HepG2 (cell line): Measurements from ENCODE around the gene PCTP. TPM values are rescaled to one million over a fixed set of nuclear protein-coding genes. Genes with fewer than 3 reads are reported as not detected.

Experiments
- ATAC-seq: fragments of 200-7000 bp; cut with Tn5 transposase; 3 replicates; pipeline ENCODE4 v1.9.1; 2020; ENCODE audit warnings: mild to moderate bottlenecking, moderate library complexity
- BruUV-seq: library from RNA; stranded (reverse); fragments of 400-500 nt; replicated peaks from 2 replicates; lab custom pipeline; 2021; lab: Mats Ljungman, UMichigan
- CTCF ChIA-PET: fragments of 300-600 bp; formaldehyde crosslinking; extraction: SDS; loops from one replicate; lab custom pipeline; 2021; ENCODE audit warnings: low total read pairs, inconsistent platforms, low intra/inter-chr PET ratio; lab: Yijun Ruan, JAX
- POLR2A ChIA-PET: fragments of 350-600 bp; sonication (Branson Sonifier 250); formaldehyde crosslinking; loops from one replicate; lab custom pipeline; 2020; ENCODE audit warnings: antibody characterized with exemption, inconsistent platforms; lab: Yijun Ruan, JAX
- DNase-seq: peaks from one replicate; pipeline ENCODE4 v3.0.0-alpha.2; 2015; ENCODE audit warnings: low spot score
- FAIRE-seq: peaks from 3 replicates; lab custom pipeline; 2011; peaks lifted over from hg19 to GRCh38; lab: Jason Lieb, UNC
- H2AFZ ChIP-seq: one replicate; pipeline ENCODE4 v1.6.1; 2011; ENCODE audit warnings: low read length, inconsistent platforms
- H3K27ac ChIP-seq: fragments of 300-600 bp; 3 replicates; pipeline ENCODE4 v1.8.0; 2011; ENCODE audit warnings: mixed run types, mild to moderate bottlenecking, mixed read lengths, low read length, inconsistent platforms; ENCODE audit not compliant: insufficient read depth; ENCODE audit errors: extremely low read length
- H3K27me3 ChIP-seq, 2 experiments: fragments of 200-600 bp in 1 of 2; 2 replicates in 1 of 2; 3 replicates in 1 of 2; pipeline versions ENCODE4 v1.6.0 to v1.8.0; 2011; ENCODE audit warnings: low read length in 2 of 2, mild to moderate bottlenecking in 2 of 2, moderate library complexity in 2 of 2, inconsistent platforms in 1 of 2; ENCODE audit not compliant: insufficient read depth in 2 of 2, control insufficient read depth in 1 of 2
- H3K36me3 ChIP-seq, 2 experiments: fragments of 200-600 bp in 1 of 2; replicated peaks in 1 of 2; 2 replicates in 1 of 2; 3 replicates in 1 of 2; pipeline versions ENCODE4 v1.5.1 to v1.8.0; 2011; ENCODE audit warnings: low read length in 2 of 2, inconsistent platforms in 1 of 2; ENCODE audit not compliant: insufficient read depth in 2 of 2, control insufficient read depth in 1 of 2
- H3K4me1 ChIP-seq: 2 replicates; pipeline ENCODE4 v1.5.1; 2012; ENCODE audit warnings: low read length, inconsistent platforms; ENCODE audit not compliant: insufficient read depth
- H3K4me2 ChIP-seq: 2 replicates; pipeline ENCODE4 v1.6.0; 2011; ENCODE audit warnings: low read depth, low read length, inconsistent platforms
- H3K4me3 ChIP-seq, 3 experiments: fragments of 200-600 bp in 1 of 3; sonication (generic), shearing (Covaris generic) in 1 of 3; replicated peaks in 1 of 3; 2 replicates each; pipeline ENCODE4 v1.5.1; 2011 to 2016; ENCODE audit warnings: low read length in 3 of 3, inconsistent platforms in 2 of 3, low read depth in 2 of 3, mild to moderate bottlenecking in 2 of 3, control low read depth in 1 of 3, mixed read lengths in 1 of 3; ENCODE audit not compliant: insufficient read depth in 1 of 3
- H3K79me2 ChIP-seq: one replicate; pipeline ENCODE4 v1.6.1; 2011; ENCODE audit warnings: low read length, inconsistent platforms; ENCODE audit not compliant: insufficient read depth
- H3K9ac ChIP-seq: 2 replicates; pipeline ENCODE4 v1.6.0; 2011; ENCODE audit warnings: mild to moderate bottlenecking, low read depth, low read length, inconsistent platforms; ENCODE audit not compliant: insufficient read depth
- H3K9me3 ChIP-seq: 2 replicates; pipeline ENCODE4 v1.5.1; 2012; ENCODE audit warnings: mild to moderate bottlenecking, low read length
- H4K20me1 ChIP-seq: 2 replicates; pipeline ENCODE4 v1.6.0; 2011; ENCODE audit warnings: inconsistent platforms, mild to moderate bottlenecking, low read length, moderate library complexity; ENCODE audit not compliant: insufficient read depth
- DMAP1 ChIP-seq: IDR thresholded peaks from 2 replicates; pipeline ENCODE4 v1.6.1; 2016
- HOXD1 ChIP-seq: sonication (generic); formaldehyde crosslinking; IDR thresholded peaks from 2 replicates; pipeline ENCODE4 v1.5.0; 2020; ENCODE audit warnings: missing genetic modification reagents
- MBD4 ChIP-seq: IDR thresholded peaks from 2 replicates; pipeline ENCODE4 v1.6.1; 2012; ENCODE audit warnings: low read length, inconsistent platforms, borderline replicate concordance
- MEIS2 ChIP-seq: sonication (generic); formaldehyde crosslinking; IDR thresholded peaks from 2 replicates; pipeline ENCODE4 v1.9.0; 2021; ENCODE audit warnings: mild to moderate bottlenecking, missing genetic modification reagents
- NCOA1 ChIP-seq: sonication (generic); formaldehyde crosslinking; IDR thresholded peaks from 2 replicates; pipeline ENCODE4 v1.9.0; 2021; ENCODE audit warnings: missing genetic modification reagents
- SNRNP70 ChIP-seq: fragments of 200-400 bp; formaldehyde crosslinking; IDR thresholded peaks from 2 replicates; pipeline ENCODE4 v1.6.1; 2017; ENCODE audit warnings: mild to moderate bottlenecking, low read depth, low read length, moderate library complexity
- SOX13 ChIP-seq, 3 experiments: fragments of 450-650 bp in 1 of 3; sonication (generic) in 1 of 3; formaldehyde crosslinking in 1 of 3; IDR thresholded peaks in 2 of 3; conservative IDR thresholded peaks in 1 of 3; 2 replicates each; pipeline versions ENCODE4 v1.5.0 to v1.6.1; 2016 to 2020; ENCODE audit warnings: antibody characterized with exemption in 1 of 3, mild to moderate bottlenecking in 1 of 3, missing compliant biosample characterization in 1 of 3, missing genetic modification reagents in 1 of 3, moderate library complexity in 1 of 3
- SP5 ChIP-seq: IDR thresholded peaks from 2 replicates; pipeline ENCODE4 v1.6.1; 2016; ENCODE audit warnings: low read depth, borderline replicate concordance
- ZNF512B ChIP-seq: sonication (generic); formaldehyde crosslinking; IDR thresholded peaks from 2 replicates; pipeline ENCODE4 v1.5.1; 2020; ENCODE audit warnings: missing genetic modification reagents, mild to moderate bottlenecking, borderline replicate concordance
- ZNF7 ChIP-seq: IDR thresholded peaks from 2 replicates; pipeline ENCODE4 v1.6.1; 2016; ENCODE audit warnings: missing biosample characterization, missing genetic modification reagents
- WGBS: methylation state at CpG from one replicate; pipeline ENCODE4 v1.1.6; 2017; ENCODE audit warnings: low lambda C conversion rate; 5-methylcytosine and 5-hydroxymethylcytosine counted together
- in situ Hi-C: cut with HindIII; loops from 2 replicates; pipeline ENCODE4 v1.10.0; 2017; ENCODE audit warnings: low pct_unique_long_range_greater_than_20kb; ENCODE audit not compliant: extremely low pct_ligation_motif_present
- intact Hi-C: fragments of 100-400 bp; cut with micrococcal nuclease; formaldehyde crosslinking; loops from one replicate; pipeline ENCODE4 v1.10.0; 2022; ENCODE audit not compliant: unreplicated experiment
- polyA plus RNA-seq, 8 experiments: library from polyadenylated mRNA; depleted of rRNA in 3 of 8; stranded (reverse) in 7 of 8; unstranded in 1 of 8; fragments of >200 nt; fragmentation: Illumina TruSeq in 4 of 8; extraction: Trizol in 4 of 8; gene quantifications; 2 replicates each; pipeline versions ENCODE4 v1.2.1 to v1.2.3, GENCODE V29; 2011 to 2016; ENCODE audit warnings: low read depth in 4 of 8, missing spikeins in 1 of 8, mixed read lengths in 1 of 8; ENCODE audit not compliant: insufficient read depth in 1 of 8
- total RNA-seq, 5 experiments: library from RNA; depleted of rRNA; stranded (reverse); fragments of >200 nt; fragmentation: Illumina TruSeq; extraction: Trizol; gene quantifications; 2 replicates each; pipeline ENCODE4 v1.2.3, GENCODE V29; 2016; ENCODE audit warnings: low read depth in 1 of 5

The PCTP gene
- total and polyA plus RNA-seq, 2 of the 13 experiments (the other 11 are each of a cell fraction or from before 2014, with no cell fraction given): 37.1 to 50.7 TPM

GRCh38 chr17:55774846-55775271 is 24.0 kb downstream of the PCTP start (continued):
- TF ChIP-seq ZNF512B: no peak
- TF ChIP-seq MBD4: no peak
- TF ChIP-seq SOX13 (IDR thresholded peaks at IDR 0.05): no peak
- peak in 1 of 2 experiments; percentile 66; a peak in 2 of 4 replicates for TF ChIP-seq SOX13 (CRISPR knock-in tag; conservative IDR thresholded peaks at IDR 0.05 in 1 of 2, IDR thresholded peaks at IDR 0.05 in 1 of 2)
- TF ChIP-seq SP5 (CRISPR knock-in tag): no peak; the same call in 1 of the 2 replicates

GRCh38 chr17:55776271-55776670 is 25.4 kb downstream of the PCTP start:
- FAIRE-seq: no peak
- no peak for ATAC-seq
- in situ Hi-C loops: no loop called here

More at GRCh38 chr17:55776271-55776670, 25.4 kb downstream of the PCTP start:
- Histone ChIP-seq H2AFZ (no peak overlapping the region), H4K20me1 (no peaks in the 10 kb centered on the region), H3K27ac (no peak overlapping the region), H3K4me3 (no peak overlapping the region), H3K36me3 (peaks cover 12 to 48% of the 10 kb centered on the region in 2 experiments), H3K79me2 (no peaks in the 10 kb centered on the region), H3K9ac (no peak overlapping the region), H3K4me1 (peaks cover 19% of the 10 kb centered on the region), H3K9me3 (no peaks in the 10 kb centered on the region), H3K4me2 (no peak overlapping the region), H3K27me3 (no peaks in the 10 kb centered on the region)
- TF ChIP-seq HOXD1: no peak
- TF ChIP-seq DMAP1 (CRISPR knock-in tag): no peak
- no peak for TF ChIP-seq ZNF7 (CRISPR knock-in tag)
- no peak for TF ChIP-seq MEIS2
- TF ChIP-seq NCOA1 (CRISPR knock-in tag): no peak
- no peak for TF ChIP-seq SNRNP70
- WGBS: 95% methylated on average over 8 of the region's 8 CpGs
- DNase-seq: no peak
- CTCF ChIA-PET: no interaction called here
- intact Hi-C loops: no loop called here
- POLR2A ChIA-PET: no interaction called here
- no TSS peak for BruUV-seq
